ENCODE measurements around the gene SKP1. TPM values are rescaled to one million over a fixed set of nuclear protein-coding genes. Genes with fewer than 3 reads are reported as not detected.

Gene SKP1
- total RNA-seq, 1 experiment from 2014 or later, result 348 TPM

DNA sequence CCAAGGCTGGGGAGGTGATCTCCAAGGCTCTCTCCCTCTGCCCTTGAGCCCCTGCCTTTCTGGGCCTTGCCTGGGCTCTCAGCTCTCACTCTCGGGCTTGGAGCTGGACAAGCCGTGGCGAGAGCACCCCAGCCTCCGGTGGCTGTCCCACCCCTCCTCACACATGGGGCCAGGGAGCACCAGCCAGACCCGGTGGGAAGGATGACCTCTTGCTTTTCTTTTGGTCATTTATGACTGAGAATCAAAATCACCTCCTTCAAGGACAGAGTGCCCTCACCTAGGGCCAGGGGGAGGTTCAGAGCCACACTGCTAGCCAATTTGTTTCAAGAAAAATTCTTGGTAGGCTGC is 48.1 kb downstream of the SKP1 start:
- H3K4me1 Mint-ChIP-seq, result peaks cover 0 to 10% of the 10 kb centered on the region in 2 experiments
- H3K36me3 Mint-ChIP-seq (ENCODE audit: insufficient read depth in 1 of 3, low read depth in 3 of 3), result no peaks in the 10 kb centered on the region; a peak in 3 of 7 replicates
- H3K9me3 ChIP-seq (ENCODE audit: control insufficient read depth, low read depth, low read length), result no peaks in the 10 kb centered on the region
- no CpG with 5 or more reads among the region's 5 CpGs for WGBS (ENCODE audit: extremely low coverage, insufficient read length, low lambda C conversion rate)
- H3K9ac ChIP-seq (ENCODE audit: extremely low read depth, insufficient read length, low read length), result no peak overlapping the region
- H3K9me3 Mint-ChIP-seq, result no peaks in the 10 kb centered on the region
- H3K4me2 ChIP-seq (ENCODE audit: insufficient read depth, insufficient read length, low read length), result no peak overlapping the region
- no peaks in the 10 kb centered on the region; the same call in 1 of the 2 replicates for H3K27me3 Mint-ChIP-seq (ENCODE audit: low read depth)
- H4K5ac ChIP-seq (ENCODE audit: insufficient read length, low read depth, low read length), result no peak overlapping the region
- TF ChIP-seq, protein P1, sequence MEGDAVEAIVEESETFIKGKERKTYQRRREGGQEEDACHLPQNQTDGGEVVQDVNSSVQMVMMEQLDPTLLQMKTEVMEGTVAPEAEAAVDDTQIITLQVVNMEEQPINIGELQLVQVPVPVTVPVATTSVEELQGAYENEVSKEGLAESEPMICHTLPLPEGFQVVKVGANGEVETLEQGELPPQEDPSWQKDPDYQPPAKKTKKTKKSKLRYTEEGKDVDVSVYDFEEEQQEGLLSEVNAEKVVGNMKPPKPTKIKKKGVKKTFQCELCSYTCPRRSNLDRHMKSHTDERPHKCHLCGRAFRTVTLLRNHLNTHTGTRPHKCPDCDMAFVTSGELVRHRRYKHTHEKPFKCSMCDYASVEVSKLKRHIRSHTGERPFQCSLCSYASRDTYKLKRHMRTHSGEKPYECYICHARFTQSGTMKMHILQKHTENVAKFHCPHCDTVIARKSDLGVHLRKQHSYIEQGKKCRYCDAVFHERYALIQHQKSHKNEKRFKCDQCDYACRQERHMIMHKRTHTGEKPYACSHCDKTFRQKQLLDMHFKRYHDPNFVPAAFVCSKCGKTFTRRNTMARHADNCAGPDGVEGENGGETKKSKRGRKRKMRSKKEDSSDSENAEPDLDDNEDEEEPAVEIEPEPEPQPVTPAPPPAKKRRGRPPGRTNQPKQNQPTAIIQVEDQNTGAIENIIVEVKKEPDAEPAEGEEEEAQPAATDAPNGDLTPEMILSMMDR (conservative IDR thresholded peaks at IDR 0.05), result no peak
- H4K8ac ChIP-seq (replicated peaks; ENCODE audit: insufficient read length, low read depth, low read length), result no peak overlapping the region
- no peaks in the 10 kb centered on the region for H3K23me2 ChIP-seq (ENCODE audit: insufficient read length, low read depth, low read length, poor library complexity, severe bottlenecking)
- no peak overlapping the region for H3K27ac Mint-ChIP-seq
- H3K14ac ChIP-seq (ENCODE audit: insufficient read depth, low read length), result no peak overlapping the region
- H3K18ac ChIP-seq (ENCODE audit: insufficient read length, low read depth, low read length), result no peak overlapping the region
- H4K91ac ChIP-seq (ENCODE audit: insufficient read length, low read depth, low read length), result no peak overlapping the region
- no peak overlapping the region for H2BK120ac ChIP-seq (ENCODE audit: low read depth, low read length, poor library complexity, severe bottlenecking)
- DNase-seq, result no peak
- peaks cover 3% of the 10 kb centered on the region for H4K20me1 ChIP-seq (ENCODE audit: control insufficient read depth, insufficient read depth, insufficient read length)
- H2BK12ac ChIP-seq (ENCODE audit: insufficient read length, low read depth, low read length), result no peak overlapping the region
- H3K4me1 ChIP-seq (ENCODE audit: insufficient read depth, low read length), result no peaks in the 10 kb centered on the region
- H2BK20ac ChIP-seq (ENCODE audit: low read depth, low read length, poor library complexity, severe bottlenecking), result no peak overlapping the region
- H3K27ac ChIP-seq (ENCODE audit: insufficient read length, low read depth, low read length), result no peak overlapping the region
- no peak overlapping the region for H3T11ph ChIP-seq (ENCODE audit: low read length)
- H2AK5ac ChIP-seq (ENCODE audit: insufficient read length, low read length), result no peak overlapping the region
- H3K79me2 ChIP-seq (ENCODE audit: insufficient read depth, low read length), result no peaks in the 10 kb centered on the region; the same call in 1 of the 2 replicates
- H3K27me3 ChIP-seq (ENCODE audit: insufficient read depth, low read length), result no peaks in the 10 kb centered on the region
- H3K4ac ChIP-seq (ENCODE audit: low read depth, low read length), result no peak overlapping the region
- H3K4me3 Mint-ChIP-seq, result no peak overlapping the region
- no peak overlapping the region for H3K56ac ChIP-seq (ENCODE audit: insufficient read length, low read depth, low read length)
- no peak overlapping the region for H2AFZ ChIP-seq (ENCODE audit: low read length)
- H2BK5ac ChIP-seq (ENCODE audit: insufficient read length, low read length), result no peak overlapping the region
- no peaks in the 10 kb centered on the region for H3K79me1 ChIP-seq (ENCODE audit: insufficient read depth, low read depth, low read length, poor library complexity, severe bottlenecking)
- no peak overlapping the region for H3K23ac ChIP-seq (ENCODE audit: insufficient read length, low read depth, low read length)
- no peak overlapping the region for H2BK15ac ChIP-seq (ENCODE audit: low read depth, low read length)
